Measurements from ENCODE around the gene PDE3A. TPM values are rescaled to one million over a fixed set of nuclear protein-coding genes. Genes with fewer than 3 reads are reported as not detected.

Gene PDE3A
- total and polyA plus RNA-seq, 3 donors from 2014 or later, result 1.6 to 4.8 (median 2.7) TPM

- Histone ChIP-seq H3K9me3 (no peaks in the 10 kb centered on the region), H3K4me1 (no peaks in the 10 kb centered on the region), H3K27ac (no peak overlapping the region), H3K36me3 (ENCODE audit: low read depth, missing control alignments) (no peaks in the 10 kb centered on the region), H3K27me3 (no peaks in the 10 kb centered on the region), H3K4me3 (no peak overlapping the region)
- DNase-seq, result no peak
- peak in 2 of 3 experiments; percentile 30 to 55 for TF ChIP-seq CTCF (IDR thresholded peaks at IDR 0.05)
- TF ChIP-seq POLR2A (IDR thresholded peaks at IDR 0.05), result no peak
- intact Hi-C loops (cut with DNase I; ENCODE audit: low total_unique reads), result no loop called here
- WGBS, 2 donors, result 58 to 62% methylated on average over 3 of the region's 3 CpGs
Observed at GRCh38 chr12:20646239-20646827, 278.0 kb downstream of the PDE3A start.

- DNase-seq, result no peak
- Histone ChIP-seq H3K4me3 (no peak overlapping the region), H3K36me3 (ENCODE audit: low read depth, missing control alignments) (no peaks in the 10 kb centered on the region), H3K27ac (no peak overlapping the region), H3K9me3 (no peaks in the 10 kb centered on the region), H3K27me3 (no peaks in the 10 kb centered on the region), H3K4me1 (no peaks in the 10 kb centered on the region)
- WGBS, 2 donors, result 84% methylated on average over 2 of the region's 2 CpGs
- intact Hi-C loops (cut with DNase I; ENCODE audit: low total_unique reads), result no loop called here
- no peak for TF ChIP-seq POLR2A (IDR thresholded peaks at IDR 0.05)
- no peak for TF ChIP-seq CTCF (IDR thresholded peaks at IDR 0.05)
Observed at GRCh38 chr12:20653871-20654270, 285.5 kb downstream of the PDE3A start.

- Histone ChIP-seq H3K36me3 (ENCODE audit: low read depth, missing control alignments) (no peaks in the 10 kb centered on the region), H3K4me1 (no peaks in the 10 kb centered on the region), H3K9me3 (no peaks in the 10 kb centered on the region), H3K4me3 (no peak overlapping the region), H3K27ac (no peak overlapping the region), H3K27me3 (no peaks in the 10 kb centered on the region)
- intact Hi-C loops (cut with DNase I; ENCODE audit: low total_unique reads), result no loop called here
- TF ChIP-seq POLR2A (IDR thresholded peaks at IDR 0.05), result no peak
- 70 to 72% methylated on average over 1 of the region's 1 CpG for WGBS, 2 donors
- DNase-seq, result no peak
Observed at GRCh38 chr12:20656600-20656999, 288.3 kb downstream of the PDE3A start.

- no peaks in the 10 kb centered on the region for H3K4me1 ChIP-seq
- H3K27me3 ChIP-seq, result no peaks in the 10 kb centered on the region
- 51 to 54% methylated on average over 2 of the region's 2 CpGs for WGBS, 2 donors
- H3K36me3 ChIP-seq (ENCODE audit: low read depth, missing control alignments), result no peaks in the 10 kb centered on the region
- no peak for DNase-seq
- intact Hi-C loops (cut with DNase I; ENCODE audit: low total_unique reads), result no loop called here
- H3K27ac ChIP-seq, result no peak overlapping the region
- no peaks in the 10 kb centered on the region for H3K9me3 ChIP-seq
- no peak overlapping the region for H3K4me3 ChIP-seq
- TF ChIP-seq CTCF (IDR thresholded peaks at IDR 0.05), result no peak
- no peak for TF ChIP-seq POLR2A (IDR thresholded peaks at IDR 0.05)
Observed at GRCh38 chr12:20657496-20657895, 289.2 kb downstream of the PDE3A start.

- WGBS, 2 donors, result 77 to 85% methylated on average over 4 of the region's 4 CpGs
- H3K4me3 ChIP-seq, result no peak overlapping the region
- H3K4me1 ChIP-seq, result no peaks in the 10 kb centered on the region
- no peak overlapping the region for H3K27ac ChIP-seq
- H3K36me3 ChIP-seq (ENCODE audit: low read depth, missing control alignments), result no peaks in the 10 kb centered on the region
- H3K9me3 ChIP-seq, result no peaks in the 10 kb centered on the region
- intact Hi-C loops (cut with DNase I; ENCODE audit: low total_unique reads), result no loop called here
- no peak for TF ChIP-seq CTCF (IDR thresholded peaks at IDR 0.05)
- TF ChIP-seq POLR2A (IDR thresholded peaks at IDR 0.05), result no peak
- no peaks in the 10 kb centered on the region for H3K27me3 ChIP-seq
- DNase-seq, result no peak
Observed at GRCh38 chr12:20681334-20681733, 313.0 kb downstream of the PDE3A start.
